Caki2 (cell line): Measurements from ENCODE around the gene DNAJA3. TPM values are rescaled to one million over a fixed set of nuclear protein-coding genes. Genes with fewer than 3 reads are reported as not detected.
"Not testable (repeated sequence)": the region's sequence is repeated elsewhere in the genome, so short reads cannot be mapped to it uniquely, and the experiment has no call there.

ENCODE experiments used
- DNase-seq: peaks from one replicate; pipeline ENCODE4 v3.0.0-alpha.2; 2015; ENCODE audit warnings: low read depth
- in situ Hi-C: cut with HindIII; loops from 2 replicates; pipeline ENCODE4 v1.10.0; 2016; ENCODE audit warnings: low sequenced_read_pairs, low pct_unique_long_range_greater_than_20kb, mixed read lengths
- total RNA-seq: library from RNA; depleted of rRNA; stranded (reverse); fragments of >200 nt; shearing (Covaris generic); gene quantifications from 2 replicates; pipeline ENCODE4 v1.2.3, GENCODE V29; 2014; ENCODE audit warnings: low replicate concordance

Gene DNAJA3
- total RNA-seq, 1 experiment from 2014 or later = 106 TPM

GRCh38 chr16:4385789-4386450, 39.7 kb upstream of the DNAJA3 start:
- in situ Hi-C loops = no loop called here
- DNase-seq = no peak

DNA sequence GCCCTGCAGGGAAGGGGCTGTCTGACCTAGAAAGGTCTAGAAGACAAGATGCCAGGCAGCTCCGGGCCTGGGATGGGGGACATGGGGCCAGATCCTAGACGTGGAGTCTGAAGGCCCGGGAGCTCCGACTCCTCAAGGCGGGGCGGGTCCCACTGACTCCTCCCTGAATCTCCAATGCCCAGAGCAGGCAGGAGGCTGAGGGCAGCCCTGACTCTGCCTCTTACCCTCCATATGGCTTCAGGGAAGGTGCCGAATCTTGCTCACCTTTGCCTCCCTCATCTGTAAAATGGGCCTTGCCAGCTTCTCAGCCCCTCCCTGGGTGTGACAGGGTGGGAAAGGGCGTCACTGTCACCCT, 39.2 kb upstream of the DNAJA3 start:
- no peak for DNase-seq
- in situ Hi-C loops = no loop called here

GRCh38 chr16:4386951-4387565, 38.6 kb upstream of the DNAJA3 start:
- in situ Hi-C loops = no loop called here
- no peak for DNase-seq

- no peak for DNase-seq
- in situ Hi-C loops = no loop called here
These were observed 37.9 kb upstream of the DNAJA3 start for GRCh38 chr16:4387781-4388180.

DNA sequence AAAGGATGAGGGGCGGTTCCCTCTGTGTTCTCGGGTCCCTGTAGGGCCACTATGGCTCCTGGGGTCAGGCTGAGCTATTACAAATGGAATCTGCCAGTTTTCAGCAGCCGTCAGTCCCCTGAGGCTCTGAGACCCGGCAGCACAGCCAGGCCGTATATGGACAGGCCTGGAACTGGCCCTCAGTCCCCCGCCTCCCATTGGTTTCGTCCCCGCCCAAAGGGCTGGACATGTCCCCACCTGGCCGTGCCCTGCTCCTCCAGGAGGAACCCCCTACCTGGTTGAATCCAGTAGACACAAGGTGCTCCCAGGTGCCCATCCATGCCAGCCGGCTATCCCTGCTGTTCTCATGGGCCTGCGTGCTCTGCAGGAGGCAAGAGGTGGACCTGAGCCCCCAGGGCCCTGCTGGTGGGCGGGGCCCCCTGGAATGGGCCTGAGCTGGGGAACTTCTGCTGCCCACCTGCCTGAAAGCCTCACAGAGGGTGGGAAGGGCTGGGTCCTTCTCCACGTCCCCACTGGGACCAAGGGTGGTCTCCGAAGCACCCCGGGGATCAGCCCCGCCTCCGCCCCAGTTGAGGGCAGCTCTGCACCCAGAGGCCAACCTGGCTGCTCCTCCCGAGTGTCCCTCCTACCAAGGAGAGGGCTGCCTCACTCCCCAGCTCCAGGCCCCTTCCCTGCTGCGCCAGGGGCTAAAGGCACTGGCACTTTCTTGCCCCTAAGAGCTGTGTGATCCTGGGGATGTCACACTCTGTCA, 37.2 kb upstream of the DNAJA3 start:
- DNase-seq = no peak
- in situ Hi-C loops = no loop called here

DNA sequence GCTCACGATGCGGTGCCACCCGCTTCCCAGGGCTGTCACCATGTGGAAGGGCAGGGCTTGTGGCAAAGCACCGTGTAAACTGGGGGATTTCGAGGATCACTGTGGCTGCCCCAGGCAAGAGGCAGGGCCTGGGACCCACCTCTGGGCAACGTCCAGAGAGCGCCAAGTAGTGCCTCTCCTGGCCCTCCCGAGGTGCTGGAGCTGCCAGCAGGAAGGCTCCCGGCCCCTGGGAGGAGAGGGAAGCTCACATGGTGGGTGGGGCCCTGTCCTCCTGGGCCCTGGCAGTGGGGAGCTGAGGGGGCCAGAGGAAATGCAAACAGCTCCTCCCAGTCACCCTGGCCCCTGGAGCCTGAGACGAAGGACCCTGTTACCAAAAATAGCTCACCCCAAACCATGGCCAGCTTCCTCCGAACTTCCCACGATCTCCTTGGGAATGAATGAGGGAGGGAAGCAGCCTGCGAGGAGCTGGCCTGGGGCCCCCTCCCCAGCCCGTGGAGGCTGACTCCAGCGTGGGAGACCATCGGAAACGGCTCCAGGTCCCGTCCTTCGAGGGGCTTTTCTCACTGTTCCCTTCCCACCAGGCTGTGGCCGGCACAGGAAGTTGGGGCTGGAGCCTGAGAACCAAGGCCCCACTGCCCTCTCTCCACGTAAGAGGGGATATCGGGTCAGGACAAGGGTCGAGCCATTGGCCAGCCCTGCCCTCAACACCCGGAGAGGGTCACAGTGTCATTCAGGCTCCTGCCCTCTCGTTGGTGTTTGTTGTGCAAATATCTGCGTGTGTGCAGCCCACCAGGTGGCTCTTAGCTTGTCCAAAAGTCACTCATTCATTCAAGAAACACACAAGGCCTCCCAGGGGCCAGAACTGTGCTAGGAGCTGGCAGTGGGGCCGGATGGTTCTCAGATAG, 36.4 kb upstream of the DNAJA3 start:
- no peak for DNase-seq

DNA sequence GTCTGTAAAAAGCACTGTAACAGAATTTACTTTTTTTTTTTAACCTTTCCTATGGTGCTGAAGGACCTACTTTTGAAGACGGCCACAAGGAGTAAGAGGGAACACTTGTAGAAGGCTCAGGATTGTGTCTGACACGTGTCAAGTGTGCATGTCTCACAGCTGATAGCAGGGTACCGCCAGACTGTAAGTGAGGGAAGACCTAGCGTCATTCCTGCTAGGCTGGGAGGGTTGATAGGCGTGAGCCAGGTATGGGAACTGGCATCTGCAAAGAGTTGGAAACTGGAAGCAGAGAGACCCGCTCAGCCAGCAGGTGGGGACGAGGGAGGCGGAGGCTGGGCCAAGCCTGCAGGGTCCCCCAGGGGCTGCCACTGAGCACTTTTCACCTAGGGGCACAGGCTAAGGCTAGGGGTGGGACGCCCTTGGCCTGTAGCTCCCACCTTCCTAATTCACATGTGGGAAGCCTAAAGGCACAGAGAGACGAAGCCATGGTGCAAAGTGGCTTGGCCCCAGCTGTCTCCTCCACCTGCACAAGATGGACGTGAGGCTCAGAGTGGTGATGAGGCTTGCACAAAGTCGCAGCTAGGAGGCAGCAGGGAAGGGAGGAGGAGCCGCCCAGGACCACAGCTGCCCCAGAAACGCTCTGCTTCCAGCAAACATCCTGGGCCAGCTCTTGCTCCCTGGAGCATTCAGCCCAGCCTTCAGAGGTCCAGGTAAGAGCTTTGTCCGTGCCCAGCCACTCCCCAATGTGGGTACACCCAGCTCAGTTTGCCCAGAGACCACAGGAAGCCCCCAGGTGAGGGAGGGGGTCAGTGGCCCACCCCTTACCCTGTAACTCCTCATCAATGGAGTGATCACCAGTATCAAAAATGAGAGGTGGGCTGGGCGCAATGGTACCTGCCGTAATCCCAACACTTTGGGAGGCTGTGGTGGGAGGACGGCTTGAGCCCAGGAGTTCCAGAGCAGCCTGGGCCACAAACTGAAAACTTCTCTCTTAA, 35.1 kb upstream of the DNAJA3 start:
- no peak for DNase-seq
- in situ Hi-C loops = no loop called here

More for the DNA sequence above, 36.4 kb upstream of the DNAJA3 start:
- in situ Hi-C loops = no loop called here

- no peak for DNase-seq
- in situ Hi-C loops = no loop called here
These were observed 33.9 kb upstream of the DNAJA3 start for GRCh38 chr16:4391631-4392381.

DNA sequence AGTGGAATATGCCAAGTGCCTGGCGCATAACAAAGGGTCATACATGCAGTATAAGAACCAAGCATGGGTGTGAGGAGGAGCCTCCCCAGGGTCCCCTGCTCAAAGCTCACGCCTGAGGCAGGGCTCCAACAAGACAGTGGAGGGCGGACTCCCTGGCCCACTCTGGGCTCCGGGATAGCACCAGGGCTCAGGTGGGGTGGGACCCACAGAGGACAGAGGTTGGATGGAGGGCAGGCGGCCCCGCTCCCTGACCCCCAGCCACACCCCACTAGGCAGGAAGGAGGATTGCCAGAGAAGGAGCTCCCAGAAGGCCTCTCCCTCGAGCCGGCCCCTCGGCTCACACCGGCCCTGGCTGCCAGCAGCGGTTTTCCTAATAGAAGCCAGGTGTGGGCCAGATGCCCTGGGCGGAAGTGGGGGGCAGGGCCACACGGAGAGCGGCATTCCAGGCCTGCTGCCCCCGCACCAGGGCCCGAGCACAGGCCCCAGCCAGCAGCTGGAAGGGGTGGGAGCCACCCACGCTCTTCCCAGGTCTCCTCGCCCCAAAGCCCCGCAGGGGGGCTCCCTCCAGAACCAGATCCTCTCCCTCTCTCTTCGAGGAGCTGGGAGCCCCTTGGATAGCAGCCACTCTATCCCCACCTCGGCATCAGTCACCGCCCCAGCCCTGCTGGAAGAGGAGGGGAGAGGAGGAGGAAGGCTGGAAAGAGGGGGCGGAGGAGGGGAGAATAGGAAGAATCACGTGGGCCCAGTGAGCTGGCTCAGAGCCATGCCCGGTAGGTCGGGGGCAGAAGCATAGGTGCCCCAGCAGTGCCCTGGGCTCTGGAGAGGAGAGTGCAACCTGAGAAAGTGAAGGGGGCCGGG, 33.1 kb upstream of the DNAJA3 start:
- DNase-seq = no peak

DNA sequence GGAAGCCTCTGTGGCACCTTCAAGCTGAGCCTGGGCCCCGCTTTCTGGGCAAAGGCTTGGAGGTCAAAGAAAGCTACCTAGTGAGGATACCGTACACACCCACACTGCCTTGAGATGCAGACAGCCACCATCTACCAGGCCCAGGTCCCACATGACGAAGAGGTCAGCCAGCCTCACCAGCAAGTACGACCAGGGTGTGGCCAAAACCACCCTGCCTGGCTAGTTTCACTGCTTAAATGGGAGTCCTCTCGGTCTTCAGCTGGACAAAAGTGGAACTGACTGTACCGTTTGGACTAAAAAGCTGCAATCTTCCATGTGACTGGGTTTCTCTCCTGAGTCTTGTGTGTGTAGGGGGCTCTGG, 32.4 kb upstream of the DNAJA3 start:
- no peak for DNase-seq
- in situ Hi-C loops = no loop called here

More for the DNA sequence above, 33.1 kb upstream of the DNAJA3 start:
- in situ Hi-C loops = no loop called here

DNA sequence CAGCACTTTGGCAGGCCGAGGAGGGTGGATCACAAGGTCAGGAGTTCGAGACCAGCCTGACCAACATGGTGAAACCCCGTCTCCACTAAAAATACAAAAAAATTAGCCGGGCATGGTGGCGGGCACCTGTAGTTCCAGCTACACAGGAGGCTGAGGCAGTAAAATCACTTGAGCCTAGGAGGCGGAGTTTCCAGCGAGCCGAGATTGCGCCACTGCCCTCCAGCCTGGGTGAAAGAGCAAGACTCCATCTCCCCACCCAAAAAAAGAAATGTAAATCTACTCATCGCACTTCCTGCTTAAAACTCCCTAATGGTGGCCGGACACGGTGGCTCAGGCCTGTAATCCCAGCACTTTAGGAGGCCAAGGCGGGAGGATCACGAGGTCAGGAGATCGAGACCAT, 31.8 kb upstream of the DNAJA3 start:
- DNase-seq, in situ Hi-C loops: not testable (repeated sequence)

- no peak for DNase-seq
- in situ Hi-C loops = no loop called here
These were observed 30.5 kb upstream of the DNAJA3 start for GRCh38 chr16:4395055-4395726.

DNA sequence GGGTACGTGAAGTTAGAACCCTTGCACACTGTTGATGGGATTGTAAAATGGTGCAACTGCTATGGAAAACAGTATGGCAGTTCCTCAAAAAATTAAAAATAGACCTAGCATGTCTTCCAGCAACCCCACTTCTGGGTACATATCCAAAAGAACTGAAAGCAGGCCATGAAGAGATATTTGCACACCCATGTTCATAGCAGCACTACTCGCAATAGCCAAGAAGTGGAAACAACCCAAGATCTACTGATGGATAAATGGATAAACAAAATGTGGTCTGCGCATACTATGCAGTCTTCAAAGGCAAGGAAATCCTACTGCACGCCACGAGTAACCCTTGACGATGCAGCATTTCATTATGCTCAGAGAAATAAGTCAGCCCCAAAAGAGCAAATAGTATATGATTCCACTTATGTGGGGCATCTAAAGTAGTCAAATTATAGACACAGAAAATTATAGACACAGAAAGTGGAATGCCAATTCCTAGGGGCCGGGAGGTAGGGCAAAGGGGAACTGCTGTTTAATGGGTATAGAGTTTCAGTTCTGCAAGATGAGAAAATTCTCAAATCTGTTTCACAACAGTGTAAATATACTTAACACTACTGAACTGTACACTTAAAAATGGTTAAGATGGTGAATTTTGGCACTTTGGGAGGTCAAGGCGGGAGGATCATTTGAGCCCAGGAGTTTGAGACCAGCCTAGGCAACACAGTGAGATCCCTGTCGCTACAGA, 26.5 kb upstream of the DNAJA3 start:
- no peak for DNase-seq
- in situ Hi-C loops = no loop called here

DNA sequence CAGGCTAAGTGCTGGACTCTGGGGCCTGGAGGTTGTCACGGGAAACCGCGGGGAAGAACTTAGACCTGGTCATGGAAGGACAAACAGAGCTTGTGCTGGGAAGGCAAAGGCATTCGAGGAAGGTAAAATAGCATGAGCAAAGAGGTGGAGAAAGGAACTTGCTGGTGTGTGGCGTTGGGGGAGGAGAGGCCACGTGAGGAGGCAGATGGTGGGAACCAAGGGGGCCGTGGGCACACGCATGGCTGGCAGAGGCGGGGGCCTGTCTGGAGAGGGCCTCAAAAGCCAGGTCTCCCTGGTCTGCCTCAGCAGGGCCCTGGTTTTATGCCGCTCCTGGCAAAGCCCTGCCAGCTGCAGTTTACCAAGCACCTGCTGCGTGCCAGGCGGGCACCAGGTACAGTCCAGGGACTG, 24.6 kb upstream of the DNAJA3 start:
- in situ Hi-C loops = no loop called here
- DNase-seq = no peak

- no peak for DNase-seq
- in situ Hi-C loops = no loop called here
These were observed 24.2 kb upstream of the DNAJA3 start for GRCh38 chr16:4401510-4401909.
